Fibroblast of lung (primary cell): Measurements from ENCODE around the gene PRKACG.

Experiments used
- EZH2 ChIP-seq: IDR thresholded peaks from 2 replicates; pipeline ENCODE4 v1.5.1; 2012; ENCODE audit warnings: low read length, control low read depth, mild to moderate bottlenecking; ENCODE audit errors: missing control alignments
- TF ChIP-seq, protein P1 (sequence below), 2 donors: IDR thresholded peaks in 1 of 2; conservative IDR thresholded peaks in 1 of 2; 1 replicate in 1 of 2; 2 replicates in 1 of 2; pipeline ENCODE4 v1.5.1; 2011 to 2012; ENCODE audit warnings: low read length in 2 of 2, control low read depth in 1 of 2, inconsistent platforms in 1 of 2, low read depth in 1 of 2, mild to moderate bottlenecking in 1 of 2

DNA sequence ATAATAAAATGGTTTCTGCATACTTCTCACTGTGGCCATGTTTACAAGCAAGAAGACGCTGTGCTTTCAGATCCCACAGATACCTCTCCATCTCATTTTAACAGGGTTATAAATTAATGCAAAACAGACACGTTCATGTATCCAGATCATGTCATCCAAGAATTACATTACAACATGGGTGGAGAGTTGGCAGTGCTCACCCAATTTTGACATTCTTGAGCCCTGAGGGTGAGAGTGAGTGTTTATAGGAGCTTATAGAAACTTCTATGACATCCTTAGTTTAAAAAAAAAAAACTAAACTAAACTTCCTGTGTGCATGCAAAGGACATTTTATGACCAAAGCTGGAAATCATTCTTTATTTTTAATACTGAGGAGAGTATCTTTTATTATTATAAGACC is 9.1 kb downstream of the PRKACG start:
- TF ChIP-seq, protein P1, sequence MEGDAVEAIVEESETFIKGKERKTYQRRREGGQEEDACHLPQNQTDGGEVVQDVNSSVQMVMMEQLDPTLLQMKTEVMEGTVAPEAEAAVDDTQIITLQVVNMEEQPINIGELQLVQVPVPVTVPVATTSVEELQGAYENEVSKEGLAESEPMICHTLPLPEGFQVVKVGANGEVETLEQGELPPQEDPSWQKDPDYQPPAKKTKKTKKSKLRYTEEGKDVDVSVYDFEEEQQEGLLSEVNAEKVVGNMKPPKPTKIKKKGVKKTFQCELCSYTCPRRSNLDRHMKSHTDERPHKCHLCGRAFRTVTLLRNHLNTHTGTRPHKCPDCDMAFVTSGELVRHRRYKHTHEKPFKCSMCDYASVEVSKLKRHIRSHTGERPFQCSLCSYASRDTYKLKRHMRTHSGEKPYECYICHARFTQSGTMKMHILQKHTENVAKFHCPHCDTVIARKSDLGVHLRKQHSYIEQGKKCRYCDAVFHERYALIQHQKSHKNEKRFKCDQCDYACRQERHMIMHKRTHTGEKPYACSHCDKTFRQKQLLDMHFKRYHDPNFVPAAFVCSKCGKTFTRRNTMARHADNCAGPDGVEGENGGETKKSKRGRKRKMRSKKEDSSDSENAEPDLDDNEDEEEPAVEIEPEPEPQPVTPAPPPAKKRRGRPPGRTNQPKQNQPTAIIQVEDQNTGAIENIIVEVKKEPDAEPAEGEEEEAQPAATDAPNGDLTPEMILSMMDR (conservative IDR thresholded peaks at IDR 0.05 in 1 of 2, IDR thresholded peaks at IDR 0.05 in 1 of 2; ENCODE audit: low read depth in 1 of 2, low read length in 2 of 2) = no peak
- TF ChIP-seq EZH2 = no peak
